OCI-LY1 (cell line): ENCODE measurements around the gene NR6A1.
"Not testable (repeated sequence)": the region's sequence is repeated elsewhere in the genome, so short reads cannot be mapped to it uniquely, and the experiment has no call there.

ENCODE experiments used
- CTCF ChIP-seq: fragments of 200-600 bp; sonication (generic), shearing (Covaris generic); IDR thresholded peaks from 2 replicates; pipeline ENCODE4 v1.5.1; 2017; ENCODE audit warnings: mild to moderate bottlenecking, antibody characterized with exemption, low read length, moderate library complexity, mixed read lengths
- EZH2 ChIP-seq: fragments of 200-600 bp; sonication (generic), shearing (Covaris generic); IDR thresholded peaks from 2 replicates; pipeline ENCODE4 v1.8.0; 2017; ENCODE audit warnings: borderline replicate concordance, mixed run types, mild to moderate bottlenecking, antibody characterized with exemption, low read length, moderate library complexity, mixed read lengths

- not testable (repeated sequence) for TF ChIP-seq CTCF, EZH2
Observed at GRCh38 chr9:124772877-124773276, 1.8 kb upstream of the NR6A1 start.
